PFSK-1 (cell line): ENCODE measurements around the gene RBP4. TPM values are rescaled to one million over a fixed set of nuclear protein-coding genes. Genes with fewer than 3 reads are reported as not detected.

Experiments used
- FOXP2 ChIP-seq: optimal IDR thresholded peaks from 2 replicates; pipeline ENCODE3; 2011; ENCODE audit warnings: borderline replicate concordance, control low read depth, inconsistent platforms; ENCODE audit not compliant: insufficient read depth; ENCODE audit errors: extremely low read length, extremely low read depth
- POLR2AphosphoS5 ChIP-seq: IDR thresholded peaks from 2 replicates; pipeline ENCODE4 v1.6.1; 2012; ENCODE audit warnings: low read depth, mild to moderate bottlenecking, control low read depth, low read length, moderate library complexity
- REST ChIP-seq, 2 experiments: IDR thresholded peaks; 2 replicates each; pipeline versions ENCODE4 v1.6.1 to v1.8.0; 2011 to 2012; ENCODE audit warnings: low read depth in 2 of 2, low read length in 2 of 2, control low read depth in 1 of 2, inconsistent platforms in 1 of 2, mild to moderate bottlenecking in 1 of 2, moderate library complexity in 1 of 2; ENCODE audit not compliant: insufficient read depth in 1 of 2
- SIN3A ChIP-seq: IDR thresholded peaks from 2 replicates; pipeline ENCODE4 v1.6.1; 2012; ENCODE audit warnings: mild to moderate bottlenecking, low read length, moderate library complexity, borderline replicate concordance; ENCODE audit not compliant: insufficient read depth
- TAF1 ChIP-seq: IDR thresholded peaks from 2 replicates; pipeline ENCODE4 v1.6.1; 2012; ENCODE audit warnings: low read length, control low read depth, borderline replicate concordance; ENCODE audit not compliant: insufficient read depth
- polyA plus RNA-seq: library from polyadenylated mRNA; unstranded; fragments of >200 nt; gene quantifications from one replicate; pipeline ENCODE4 v1.2.1, GENCODE V29; 2012; ENCODE audit warnings: low read depth, missing spikeins; ENCODE audit not compliant: insufficient read length

The RBP4 gene
- not detected for polyA plus RNA-seq

GRCh38 chr10:93601146-93601773 lies at the start of gene RBP4:
Gene RBP4, minus strand, starts transcription at chr10:93601235. Its CDS starts 207 bp downstream, at chr10:93601028.
- TF ChIP-seq FOXP2 = no peak
- TF ChIP-seq REST (IDR thresholded peaks at IDR 0.05; ENCODE audit: insufficient read depth in 1 of 2, low read depth in 2 of 2, low read length in 2 of 2) = no peak
- no peak for TF ChIP-seq POLR2AphosphoS5
- TF ChIP-seq SIN3A = no peak
- no peak for TF ChIP-seq TAF1

- TF ChIP-seq TAF1 = no peak
- no peak for TF ChIP-seq SIN3A
- TF ChIP-seq POLR2AphosphoS5 = no peak
- no peak for TF ChIP-seq REST (IDR thresholded peaks at IDR 0.05; ENCODE audit: insufficient read depth in 1 of 2, low read depth in 2 of 2, low read length in 2 of 2)
- no peak for TF ChIP-seq FOXP2
Observed at GRCh38 chr10:93639791-93640190, 38.8 kb upstream of the RBP4 start.

- no peak for TF ChIP-seq POLR2AphosphoS5
- no peak for TF ChIP-seq SIN3A
- TF ChIP-seq REST (IDR thresholded peaks at IDR 0.05; ENCODE audit: insufficient read depth in 1 of 2, low read depth in 2 of 2, low read length in 2 of 2) = no peak
- TF ChIP-seq TAF1 = no peak
- no peak for TF ChIP-seq FOXP2
Observed at GRCh38 chr10:93630625-93631557, 29.9 kb upstream of the RBP4 start.

GRCh38 chr10:93629647-93630305 lies 28.7 kb upstream of the RBP4 start:
- TF ChIP-seq TAF1 (no peak), FOXP2 (no peak), REST (IDR thresholded peaks at IDR 0.05; ENCODE audit: insufficient read depth in 1 of 2, low read depth in 2 of 2, low read length in 2 of 2) (no peak), SIN3A (no peak), POLR2AphosphoS5 (no peak)
